MM.1S (cell line): ENCODE data around the gene PILRA.

ENCODE experiments used
- EZH2 ChIP-seq: fragments of 300-600 bp; sonication (generic); optimal IDR thresholded peaks from 2 replicates; pipeline ENCODE3; 2017; ENCODE audit warnings: low read depth, mild to moderate bottlenecking, antibody characterized with exemption, low read length, mixed read lengths
- TF ChIP-seq, protein P1 (sequence below): fragments of 300-600 bp; sonication (generic); IDR thresholded peaks from 2 replicates; pipeline ENCODE4 v1.5.1; 2016; ENCODE audit warnings: antibody characterized with exemption, low read length, mixed read lengths

DNA sequence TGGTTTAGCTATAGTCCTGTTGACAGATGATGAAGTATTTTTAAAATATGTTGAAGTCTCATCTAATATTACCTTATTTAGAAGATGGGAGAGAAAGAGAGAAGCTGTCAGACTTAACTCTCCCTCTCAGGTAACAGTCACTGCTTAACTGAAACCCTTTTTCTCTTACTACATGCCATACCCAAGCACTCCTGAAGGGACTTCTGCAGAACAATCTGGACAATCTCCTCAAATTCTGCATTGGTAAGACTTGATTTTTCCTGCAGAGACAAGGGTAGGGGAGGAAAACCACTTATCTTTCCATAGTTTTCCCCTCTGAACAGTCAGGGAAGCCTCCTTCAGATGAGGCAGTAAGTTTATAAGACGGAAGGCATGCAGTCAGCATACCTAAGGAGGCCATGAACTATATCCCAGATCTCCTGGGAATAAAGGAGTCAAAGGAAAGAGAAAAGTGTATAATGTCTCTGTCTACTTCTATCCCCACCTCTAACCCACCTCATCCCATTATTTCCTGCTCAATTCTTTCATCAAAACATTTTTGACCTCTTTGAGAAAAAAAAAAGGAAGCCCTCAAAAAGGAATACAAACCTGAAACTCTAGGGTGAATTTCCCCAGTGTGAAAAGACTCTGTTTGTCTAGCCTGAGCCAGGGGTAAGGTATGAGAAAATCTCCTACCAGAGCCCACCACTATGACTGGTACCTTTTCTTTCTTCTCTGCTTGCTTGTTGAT lies 45.8 kb downstream of the PILRA start:
- TF ChIP-seq, protein P1, sequence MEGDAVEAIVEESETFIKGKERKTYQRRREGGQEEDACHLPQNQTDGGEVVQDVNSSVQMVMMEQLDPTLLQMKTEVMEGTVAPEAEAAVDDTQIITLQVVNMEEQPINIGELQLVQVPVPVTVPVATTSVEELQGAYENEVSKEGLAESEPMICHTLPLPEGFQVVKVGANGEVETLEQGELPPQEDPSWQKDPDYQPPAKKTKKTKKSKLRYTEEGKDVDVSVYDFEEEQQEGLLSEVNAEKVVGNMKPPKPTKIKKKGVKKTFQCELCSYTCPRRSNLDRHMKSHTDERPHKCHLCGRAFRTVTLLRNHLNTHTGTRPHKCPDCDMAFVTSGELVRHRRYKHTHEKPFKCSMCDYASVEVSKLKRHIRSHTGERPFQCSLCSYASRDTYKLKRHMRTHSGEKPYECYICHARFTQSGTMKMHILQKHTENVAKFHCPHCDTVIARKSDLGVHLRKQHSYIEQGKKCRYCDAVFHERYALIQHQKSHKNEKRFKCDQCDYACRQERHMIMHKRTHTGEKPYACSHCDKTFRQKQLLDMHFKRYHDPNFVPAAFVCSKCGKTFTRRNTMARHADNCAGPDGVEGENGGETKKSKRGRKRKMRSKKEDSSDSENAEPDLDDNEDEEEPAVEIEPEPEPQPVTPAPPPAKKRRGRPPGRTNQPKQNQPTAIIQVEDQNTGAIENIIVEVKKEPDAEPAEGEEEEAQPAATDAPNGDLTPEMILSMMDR: peak; percentile 18
- no peak for TF ChIP-seq EZH2
